Left lung (tissue), 10 donors: ENCODE results near the gene NMRAL1. TPM values are rescaled to one million over a fixed set of nuclear protein-coding genes. Genes with fewer than 3 reads are reported as not detected.

Experiments used
- ATAC-seq: fragments of 200-7000 bp; cut with Tn5 transposase; one replicate; pipeline ENCODE4 v1.9.1; 2020; ENCODE audit warnings: moderate library complexity
- DNase-seq, 4 donors: peaks; one replicate each; pipeline ENCODE4 v3.0.0-alpha.2; 2013 to 2020
- H3K27ac ChIP-seq, 2 donors: fragments of 200-600 bp; sonication (generic) in 1 of 2; one replicate each; pipeline versions ENCODE4 v1.5.0 to v1.8.0; 2020 to 2021
- H3K27me3 ChIP-seq, 2 donors: fragments of 200-600 bp; sonication (generic) in 1 of 2; one replicate each; pipeline versions ENCODE4 v1.5.0 to v1.8.0; 2020 to 2021
- H3K36me3 ChIP-seq, 2 donors: fragments of 200-600 bp; sonication (generic) in 1 of 2; one replicate each; pipeline versions ENCODE4 v1.5.0 to v1.8.0; 2020 to 2021
- H3K4me1 ChIP-seq, 2 donors: fragments of 200-600 bp; one replicate each; pipeline ENCODE4 v1.8.0; 2021
- H3K4me3 ChIP-seq, 2 donors: fragments of 200-600 bp; sonication (generic) in 1 of 2; one replicate each; pipeline versions ENCODE4 v1.5.0 to v1.8.0; 2020 to 2021; ENCODE audit warnings: mild to moderate bottlenecking in 1 of 2
- H3K9me3 ChIP-seq, 2 donors: fragments of 200-600 bp; sonication (generic) in 1 of 2; one replicate each; pipeline versions ENCODE4 v1.5.0 to v1.8.0; 2020 to 2021
- intact Hi-C, 2 donors: fragments of 100-400 bp; cut with DNase I; formaldehyde crosslinking; loops; one replicate each; pipeline versions ENCODE4 v1.11.2 to v1.14.2; 2022
- polyA plus RNA-seq, 6 donors: library from polyadenylated mRNA; unstranded; fragments of 120-200 nt; gene quantifications; one replicate each; pipeline ENCODE4 v1.2.1, GENCODE V29; 2013; ENCODE audit not compliant: insufficient read length in 6 of 6
- total RNA-seq, 2 donors: library from RNA; stranded (reverse); fragmentation: NEBNext Ultra II Directional; extraction: Animal tissue kit (Norgen Biotek cat#: 25700); gene quantifications; one replicate each; pipeline ENCODE4 v1.2.1, GENCODE V29; 2021
- TF ChIP-seq, protein P1 (sequence below), 2 donors: fragments of 200-600 bp; sonication (generic) in 1 of 2; IDR thresholded peaks; one replicate each; pipeline versions ENCODE4 v1.5.0 to v1.8.0; 2021; ENCODE audit warnings: antibody characterized with exemption in 2 of 2
- donor health status: DM: no; HTN: yes; CAD: no.
- donor health status: DM: no; HTN: no; CAD: no.

The NMRAL1 gene
- total and polyA plus RNA-seq, 8 donors: 31.4 to 50.0 (median 38.9) TPM

DNA sequence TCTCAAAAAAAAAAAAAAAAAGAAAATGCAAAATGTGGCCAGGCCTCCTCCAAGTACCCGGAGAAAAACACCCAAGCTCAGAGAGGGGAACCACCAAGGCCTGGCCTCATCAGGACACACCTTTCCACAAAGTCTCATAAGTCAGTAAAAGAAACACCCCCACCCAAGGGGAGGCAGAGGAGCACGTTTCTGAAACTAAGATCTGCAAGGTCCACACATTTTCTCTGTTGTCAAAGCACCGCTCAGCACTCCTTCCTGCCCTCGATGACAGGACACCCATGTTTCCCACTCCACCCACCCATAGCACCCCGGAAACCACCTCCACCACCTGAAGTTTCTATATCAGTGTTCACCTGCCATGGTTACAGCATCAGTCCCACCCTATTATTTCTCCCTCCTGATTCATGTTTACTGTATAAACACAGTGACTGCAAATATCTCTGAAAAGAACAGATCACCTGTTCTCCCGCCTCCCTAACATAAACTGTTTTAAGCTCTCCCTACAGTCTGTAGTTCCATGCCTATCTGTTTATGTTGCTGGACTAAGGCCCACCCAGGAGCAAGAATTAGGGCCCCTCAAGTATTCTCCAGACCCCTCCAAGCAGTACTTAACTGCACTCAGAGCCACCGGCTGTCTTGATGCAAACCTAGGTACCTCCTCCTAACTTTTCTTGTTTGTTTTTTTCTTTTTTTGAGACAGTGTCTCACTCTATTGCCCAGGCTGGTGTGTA lies 60.1 kb downstream of the NMRAL1 start:
- H3K4me1 ChIP-seq: peaks cover 14 to 53% of the 10 kb centered on the region in 2 donors
- peak overlapping the region in 1 of 2 donors; percentile 99 for H3K4me3 ChIP-seq

DNA sequence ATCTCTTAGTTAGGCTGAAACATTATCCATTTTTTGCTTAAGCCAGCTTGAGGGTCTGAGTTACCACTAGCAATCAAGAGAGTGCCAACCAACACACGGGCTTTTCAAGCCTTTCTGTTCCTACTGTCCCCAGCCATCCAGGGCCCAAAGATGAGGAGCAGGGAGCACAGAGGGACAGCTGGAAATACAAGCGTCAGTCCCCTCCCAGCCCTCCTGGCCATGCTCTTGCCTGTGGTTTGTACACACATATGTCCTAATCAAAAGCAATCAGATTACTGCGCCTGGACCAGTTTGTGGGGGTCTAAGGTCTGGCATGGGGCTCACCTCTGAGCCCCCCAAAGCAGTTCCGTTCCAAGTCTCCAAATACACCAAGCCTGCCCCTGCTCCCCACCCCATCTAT lies 61.6 kb downstream of the NMRAL1 start:
- Histone ChIP-seq H3K4me3 (no peak overlapping the region), H3K36me3 (peaks cover 0 to 54% of the 10 kb centered on the region in 2 donors), H3K9me3 (no peaks in the 10 kb centered on the region), H3K27me3 (no peaks in the 10 kb centered on the region), H3K27ac (no peak overlapping the region), H3K4me1 (peaks cover 18 to 63% of the 10 kb centered on the region in 2 donors)
- DNase-seq: no peak
- intact Hi-C loops: no loop called here
- TF ChIP-seq, protein P1, sequence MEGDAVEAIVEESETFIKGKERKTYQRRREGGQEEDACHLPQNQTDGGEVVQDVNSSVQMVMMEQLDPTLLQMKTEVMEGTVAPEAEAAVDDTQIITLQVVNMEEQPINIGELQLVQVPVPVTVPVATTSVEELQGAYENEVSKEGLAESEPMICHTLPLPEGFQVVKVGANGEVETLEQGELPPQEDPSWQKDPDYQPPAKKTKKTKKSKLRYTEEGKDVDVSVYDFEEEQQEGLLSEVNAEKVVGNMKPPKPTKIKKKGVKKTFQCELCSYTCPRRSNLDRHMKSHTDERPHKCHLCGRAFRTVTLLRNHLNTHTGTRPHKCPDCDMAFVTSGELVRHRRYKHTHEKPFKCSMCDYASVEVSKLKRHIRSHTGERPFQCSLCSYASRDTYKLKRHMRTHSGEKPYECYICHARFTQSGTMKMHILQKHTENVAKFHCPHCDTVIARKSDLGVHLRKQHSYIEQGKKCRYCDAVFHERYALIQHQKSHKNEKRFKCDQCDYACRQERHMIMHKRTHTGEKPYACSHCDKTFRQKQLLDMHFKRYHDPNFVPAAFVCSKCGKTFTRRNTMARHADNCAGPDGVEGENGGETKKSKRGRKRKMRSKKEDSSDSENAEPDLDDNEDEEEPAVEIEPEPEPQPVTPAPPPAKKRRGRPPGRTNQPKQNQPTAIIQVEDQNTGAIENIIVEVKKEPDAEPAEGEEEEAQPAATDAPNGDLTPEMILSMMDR (IDR thresholded peaks at IDR 0.05): no peak
- ATAC-seq: no peak

More for the DNA sequence above, 60.1 kb downstream of the NMRAL1 start:
- no peaks in the 10 kb centered on the region for H3K27me3 ChIP-seq
- peak overlapping the region in 1 of 2 donors; percentile 97 for H3K27ac ChIP-seq
- TF ChIP-seq, protein P1 (IDR thresholded peaks at IDR 0.05): no peak
- H3K9me3 ChIP-seq: no peaks in the 10 kb centered on the region
- peaks cover 0 to 39% of the 10 kb centered on the region in 2 donors for H3K36me3 ChIP-seq
- ATAC-seq (no peak), DNase-seq (no peak)
- intact Hi-C loops: no loop called here

DNA sequence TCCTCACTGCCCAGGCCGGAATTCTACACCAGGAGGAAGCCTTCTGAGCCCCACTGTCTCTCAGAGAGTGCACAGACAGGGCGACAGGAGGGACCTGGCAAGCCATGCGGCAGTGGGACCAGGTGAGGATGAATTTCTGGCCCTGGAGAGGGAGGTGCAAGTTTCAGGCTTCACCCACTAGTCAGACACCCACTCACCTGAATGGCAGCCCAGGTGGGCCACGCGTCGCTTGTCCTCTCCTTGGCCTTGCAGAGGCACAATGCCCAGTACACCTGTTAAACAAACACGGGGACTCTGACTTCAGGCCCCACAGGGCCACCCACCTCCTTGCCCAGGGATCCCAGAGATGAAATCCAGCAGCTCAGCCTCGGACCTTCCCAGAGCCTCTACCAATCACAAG lies 62.3 kb downstream of the NMRAL1 start:
- TF ChIP-seq, protein P1 (IDR thresholded peaks at IDR 0.05): no peak
- H3K4me3 ChIP-seq: no peak overlapping the region
- ATAC-seq (no peak), DNase-seq (no peak)
- peaks cover 0 to 61% of the 10 kb centered on the region in 2 donors for H3K36me3 ChIP-seq
- intact Hi-C loops: no loop called here
- no peak overlapping the region for H3K27ac ChIP-seq
- H3K27me3 ChIP-seq: no peaks in the 10 kb centered on the region
- H3K4me1 ChIP-seq: peaks cover 18 to 61% of the 10 kb centered on the region in 2 donors
- no peaks in the 10 kb centered on the region for H3K9me3 ChIP-seq

Other genes starting within 250 kb of the NMRAL1 start
- 1 to 10 TPM in 1 of 2 donors, under 1 TPM in 1; 0.82 to 1.9 TPM for gene SRL, start 232.5 kb downstream of the NMRAL1 start, total RNA-seq
- gene SRL, start 232.5 kb downstream of the NMRAL1 start, polyA plus RNA-seq: 1 to 10 TPM; 5.1 to 6.5 (median 6.2) TPM
- 10 to 100 TPM in 1 of 2 donors, 1 to 10 TPM in 1; 6.4 to 12.8 TPM for gene TFAP4, start 201.6 kb downstream of the NMRAL1 start, total RNA-seq
- gene TFAP4, start 201.6 kb downstream of the NMRAL1 start, polyA plus RNA-seq: 10 to 100 TPM; 17.8 to 23.9 (median 21.8) TPM
- gene GLIS2, start 158.6 kb downstream of the NMRAL1 start, total RNA-seq: 10 to 100 TPM; 28.9 to 31.0 TPM
- 10 to 100 TPM; 17.2 to 29.0 (median 24.4) TPM for gene GLIS2, start 158.6 kb downstream of the NMRAL1 start, polyA plus RNA-seq
- gene PAM16, start 123.3 kb downstream of the NMRAL1 start, total RNA-seq: 10 to 100 TPM; 26.2 to 44.6 TPM
- gene PAM16, start 123.3 kb downstream of the NMRAL1 start, polyA plus RNA-seq: 10 to 100 TPM; 19.1 to 32.5 (median 29.8) TPM
- 10 to 100 TPM; 24.5 to 28.3 TPM for gene VASN, start 102.8 kb downstream of the NMRAL1 start, total RNA-seq
- gene VASN, start 102.8 kb downstream of the NMRAL1 start, polyA plus RNA-seq: 10 to 100 TPM; 11.3 to 20.3 (median 15.2) TPM
- 10 to 100 TPM; 36.3 to 81.7 TPM for gene CORO7, start 58.0 kb downstream of the NMRAL1 start, total RNA-seq
- 10 to 100 TPM; 15.7 to 25.7 (median 18.9) TPM for gene CORO7, start 58.0 kb downstream of the NMRAL1 start, polyA plus RNA-seq
- gene DNAJA3, start 48.8 kb downstream of the NMRAL1 start, total RNA-seq: 10 to 100 TPM; 29.6 to 53.5 TPM
- gene DNAJA3, start 48.8 kb downstream of the NMRAL1 start, polyA plus RNA-seq: 10 to 100 TPM; 29.0 to 39.7 (median 35.6) TPM
- gene HMOX2, start 1.8 kb upstream of the NMRAL1 start, total RNA-seq: 10 to 100 TPM; 50.8 to 51.5 TPM
- gene HMOX2, start 1.8 kb upstream of the NMRAL1 start, polyA plus RNA-seq: 10 to 100 TPM; 36.2 to 52.1 (median 38.2) TPM
- 10 to 100 TPM; 22.2 to 27.0 TPM for gene CDIP1, start 64.1 kb upstream of the NMRAL1 start, total RNA-seq
- gene CDIP1, start 64.1 kb upstream of the NMRAL1 start, polyA plus RNA-seq: 10 to 100 TPM; 18.1 to 26.0 (median 22.6) TPM
- gene C16orf96, start 81.7 kb upstream of the NMRAL1 start, total RNA-seq: under 1 TPM; 0.17 to 0.18 TPM
- gene C16orf96, start 81.7 kb upstream of the NMRAL1 start, polyA plus RNA-seq: under 1 TPM; 0.19 to 0.45 (median 0.38) TPM
- gene UBALD1, start 140.3 kb upstream of the NMRAL1 start, total RNA-seq: 10 to 100 TPM; 26.7 to 27.8 TPM
- 10 to 100 TPM; 12.0 to 27.1 (median 16.3) TPM for gene UBALD1, start 140.3 kb upstream of the NMRAL1 start, polyA plus RNA-seq
- 10 to 100 TPM; 81.6 to 98.1 TPM for gene MGRN1, start 150.2 kb upstream of the NMRAL1 start, total RNA-seq
- 10 to 100 TPM; 56.9 to 82.9 (median 65.0) TPM for gene MGRN1, start 150.2 kb upstream of the NMRAL1 start, polyA plus RNA-seq
- gene NUDT16L1, start 218.9 kb upstream of the NMRAL1 start, total RNA-seq: 10 to 100 TPM; 26.6 to 53.1 TPM
- 10 to 100 TPM; 29.2 to 46.1 (median 35.1) TPM for gene NUDT16L1, start 218.9 kb upstream of the NMRAL1 start, polyA plus RNA-seq